Ovary (tissue), 9 donors: ENCODE results near the gene LRRC36. TPM values are rescaled to one million over a fixed set of nuclear protein-coding genes. Genes with fewer than 3 reads are reported as not detected.

Experiments used
- DNase-seq, 5 donors: peaks; one replicate each; pipeline ENCODE4 v3.0.0-alpha.2; 2019 to 2020
- H3K27ac ChIP-seq, 2 donors: fragments of 200-600 bp; one replicate each; pipeline versions ENCODE4 v1.5.1 to v1.8.0; 2019 to 2022
- H3K27me3 ChIP-seq: fragments of 200-600 bp; one replicate; pipeline ENCODE4 v1.8.0; 2022
- H3K36me3 ChIP-seq: fragments of 200-600 bp; sonication (generic); one replicate; pipeline ENCODE4 v1.5.1; 2019
- H3K4me1 ChIP-seq: one replicate; pipeline ENCODE4 v1.8.1; 2013; ENCODE audit warnings: mild to moderate bottlenecking, moderate library complexity; ENCODE audit not compliant: insufficient read depth
- H3K4me3 ChIP-seq: fragments of 200-600 bp; sonication (generic); one replicate; pipeline ENCODE4 v1.5.1; 2017
- H3K9me3 ChIP-seq, 2 donors: fragments of 200-600 bp in 1 of 2; sonication (generic) in 1 of 2; one replicate each; pipeline versions ENCODE4 v1.5.1 to v1.8.1; 2013 to 2019; ENCODE audit warnings: mild to moderate bottlenecking in 1 of 2, moderate library complexity in 1 of 2
- CTCF ChIP-seq, 3 donors: fragments of 450-650 bp in 2 of 3; fragments of 200-600 bp in 1 of 3; IDR thresholded peaks; one replicate each; pipeline versions ENCODE4 v1.5.1 to v1.8.0; 2016 to 2022; ENCODE audit warnings: antibody characterized with exemption in 3 of 3, mild to moderate bottlenecking in 1 of 3
- EP300 ChIP-seq: sonication (generic); formaldehyde crosslinking; IDR thresholded peaks from one replicate; pipeline ENCODE4 v1.6.1; 2017; ENCODE audit warnings: antibody characterized with exemption
- POLR2A ChIP-seq: fragments of 450-650 bp; IDR thresholded peaks from one replicate; pipeline ENCODE4 v1.6.1; 2017; ENCODE audit warnings: antibody characterized with exemption, mild to moderate bottlenecking, moderate library complexity
- WGBS, 3 donors: extraction: QIAGEN DNeasy Blood & Tissue Kit in 1 of 3; methylation state at CpG; one replicate each; pipeline versions ENCODE4 v1.1.5 to v1.1.7; 2013 to 2017; 5-methylcytosine and 5-hydroxymethylcytosine counted together
- intact Hi-C, 4 donors: fragments of 100-400 bp; cut with DNase I; formaldehyde crosslinking; loops; one replicate each; pipeline versions ENCODE4 v1.11.0 to v1.15.1; 2022 to 2023
- polyA plus RNA-seq, 2 donors: library from polyadenylated mRNA; stranded (reverse); fragments of 200-250 nt in 1 of 2; fragments of 350-450 nt in 1 of 2; fragmentation: Illumina TruSeq in 1 of 2; extraction: RNeasy Lipid Tissue Mini Kit (QIAGEN cat#74804) in 1 of 2; gene quantifications; one replicate each; pipeline ENCODE4 v1.2.3, GENCODE V29; 2013 to 2014
- total RNA-seq, 7 donors: library from RNA; depleted of rRNA in 2 of 7; stranded (reverse); fragments of >200 nt in 2 of 7; fragmentation: NEBNext Ultra II Directional in 3 of 7; extraction: Animal tissue kit (Norgen Biotek cat#: 25700) in 3 of 7; gene quantifications; one replicate each; pipeline versions ENCODE4 v1.1.0 to v1.2.4, GENCODE V29; 2016 to 2023
- donor health status: DM: no; HTN: no; CAD: no; lungs with moderate emphysema.
- donor health status: DM: no; HTN: no; CAD: no.
- donor health status: Bipolar disorder and iron deficiency.
- donor health status: DM: yes; HTN: yes; CAD: no.
- donor health status: DM: no; HTN: no; CAD: no.
- donor health status: DM: yes; HTN: yes; CAD: no.

The LRRC36 gene
- total and polyA plus RNA-seq, 9 donors: 0.58 to 2.6 (median 0.96) TPM; not detected in 1

GRCh38 chr16:67419502-67419901, 92.9 kb downstream of the LRRC36 start:
- peaks cover 2% of the 10 kb centered on the region for H3K4me1 ChIP-seq
- intact Hi-C loops: loop anchor here in 1 of 4 donors (10.0 kb wide), 1 partner anchor 165 kb away; no protein-coding TSS in a partner anchor
- TF ChIP-seq POLR2A (no peak), EP300 (no peak), CTCF (IDR thresholded peaks at IDR 0.05) (no peak)
- no peaks in the 10 kb centered on the region for H3K9me3 ChIP-seq
- no peak overlapping the region for H3K27ac ChIP-seq
- H3K36me3 ChIP-seq: no peaks in the 10 kb centered on the region
- 90 to 96% (median 94%) methylated on average over 3 of the region's 3 CpGs for WGBS, 3 donors
- no peaks in the 10 kb centered on the region for H3K27me3 ChIP-seq
- no peak for DNase-seq
- no peak overlapping the region for H3K4me3 ChIP-seq

- Histone ChIP-seq H3K27ac (no peak overlapping the region), H3K4me1 (peaks cover 2% of the 10 kb centered on the region), H3K36me3 (no peaks in the 10 kb centered on the region), H3K27me3 (no peaks in the 10 kb centered on the region), H3K4me3 (no peak overlapping the region), H3K9me3 (no peaks in the 10 kb centered on the region)
- DNase-seq: no peak
- 73 to 80% (median 78%) methylated on average over 3 of the region's 3 CpGs for WGBS, 3 donors
- TF ChIP-seq POLR2A (no peak), EP300 (no peak), CTCF (IDR thresholded peaks at IDR 0.05) (no peak)
- intact Hi-C loops: loop anchor here in 1 of 4 donors (10.0 kb wide), 1 partner anchor 165 kb away; no protein-coding TSS in a partner anchor
Observed at GRCh38 chr16:67419931-67420330, 93.3 kb downstream of the LRRC36 start.

GRCh38 chr16:67421030-67421429, 94.4 kb downstream of the LRRC36 start:
- 79 to 85% (median 84%) methylated on average over 4 of the region's 4 CpGs for WGBS, 3 donors
- no peak for TF ChIP-seq CTCF (IDR thresholded peaks at IDR 0.05)
- TF ChIP-seq POLR2A: no peak
- no peak for TF ChIP-seq EP300
- Histone ChIP-seq H3K36me3 (no peaks in the 10 kb centered on the region), H3K4me3 (no peak overlapping the region), H3K27ac (no peak overlapping the region), H3K4me1 (no peaks in the 10 kb centered on the region), H3K9me3 (no peaks in the 10 kb centered on the region), H3K27me3 (no peaks in the 10 kb centered on the region)
- intact Hi-C loops: no loop called here
- DNase-seq: no peak

GRCh38 chr16:67423015-67423414, 96.4 kb downstream of the LRRC36 start:
- Histone ChIP-seq H3K27ac (no peak overlapping the region), H3K36me3 (no peaks in the 10 kb centered on the region), H3K27me3 (no peaks in the 10 kb centered on the region), H3K4me1 (no peaks in the 10 kb centered on the region), H3K9me3 (no peaks in the 10 kb centered on the region), H3K4me3 (no peak overlapping the region)
- intact Hi-C loops: no loop called here
- WGBS, 3 donors: 79 to 88% (median 82%) methylated on average over 5 of the region's 5 CpGs
- no peak for DNase-seq
- TF ChIP-seq EP300: no peak
- TF ChIP-seq CTCF (IDR thresholded peaks at IDR 0.05): no peak
- TF ChIP-seq POLR2A: no peak
